ENCODE data around the gene AFF4. TPM values are rescaled to one million over a fixed set of nuclear protein-coding genes. Genes with fewer than 3 reads are reported as not detected.
A peak's percentile ranks its signal among the peaks of the same experiment; 100 is the strongest.

AFF4 gene
- total and polyA plus RNA-seq, 9 of the 15 experiments (the other 6 are each of a cell fraction or from before 2014, with no cell fraction given) = 1.7 to 25.8 (median 17.9) TPM

GRCh38 chr5:132928062-132928407, 35.4 kb downstream of the AFF4 start (continued):
- TF ChIP-seq ELK3 (CRISPR knock-in tag; IDR thresholded peaks at IDR 0.05) = no peak
- TF ChIP-seq UBTF (IDR thresholded peaks at IDR 0.05; ENCODE audit: borderline replicate concordance in 1 of 2, low read depth in 2 of 2, low read length in 2 of 2) = no peak
- no peak for TF ChIP-seq PCBP1 (IDR thresholded peaks at IDR 0.05; ENCODE audit: low read depth, low read length, poor library complexity, severe bottlenecking)
- no peak for TF ChIP-seq ZNF740 (CRISPR knock-in tag; IDR thresholded peaks at IDR 0.05)
- peak in 1 of 2 experiments; percentile 72; a peak in 1 of 4 replicates for TF ChIP-seq ZNF740 (tag; IDR thresholded peaks at IDR 0.05)
- TF ChIP-seq MITF (IDR thresholded peaks at IDR 0.05) = no peak
- peak; percentile 58; the same call in 1 of the 2 replicates for TF ChIP-seq ZNF668 (CRISPR knock-in tag; IDR thresholded peaks at IDR 0.05)
- no peak for TF ChIP-seq ZEB2 (IDR thresholded peaks at IDR 0.05)
- no peak for TF ChIP-seq SNIP1 (IDR thresholded peaks at IDR 0.05; ENCODE audit: low read depth)
- TF ChIP-seq MCM3 (IDR thresholded peaks at IDR 0.05) = no peak
- TF ChIP-seq ZNF408 (CRISPR knock-in tag; IDR thresholded peaks at IDR 0.05; ENCODE audit: low read depth) = no peak
- peak; percentile 60; the same call in 1 of the 2 replicates for TF ChIP-seq DDX20 (tag; IDR thresholded peaks at IDR 0.05; ENCODE audit: low read depth)
- TF ChIP-seq SMARCA5 (IDR thresholded peaks at IDR 0.05) = no peak
- TF ChIP-seq PHB (CRISPR knock-in tag; IDR thresholded peaks at IDR 0.05) = no peak
- no peak for TF ChIP-seq ZNF511 (CRISPR knock-in tag; IDR thresholded peaks at IDR 0.05)
- TF ChIP-seq ZNF311 (CRISPR knock-in tag; IDR thresholded peaks at IDR 0.05) = 0 out of 2 replicates have a peak, but pooled peaks have one; percentile 29
- TF ChIP-seq GATA2 (CRISPR knock-in tag; IDR thresholded peaks at IDR 0.05) = no peak
- peak; percentile 67 for TF ChIP-seq PTRF (tag; IDR thresholded peaks at IDR 0.05)
- TF ChIP-seq NR2C1 (IDR thresholded peaks at IDR 0.05) = no peak
- TF ChIP-seq NR2C1 (tag; IDR thresholded peaks at IDR 0.05) = 0 out of 2 replicates have a peak, but pooled peaks have one; percentile 43
- TF ChIP-seq TEAD1 (CRISPR knock-in tag; IDR thresholded peaks at IDR 0.05) = no peak

All from K562 (cell line).